ENCODE data around the gene THSD4.

GRCh38 chr15:71280206-71280605, 164.9 kb downstream of the THSD4 start:
- TF ChIP-seq, protein P1, sequence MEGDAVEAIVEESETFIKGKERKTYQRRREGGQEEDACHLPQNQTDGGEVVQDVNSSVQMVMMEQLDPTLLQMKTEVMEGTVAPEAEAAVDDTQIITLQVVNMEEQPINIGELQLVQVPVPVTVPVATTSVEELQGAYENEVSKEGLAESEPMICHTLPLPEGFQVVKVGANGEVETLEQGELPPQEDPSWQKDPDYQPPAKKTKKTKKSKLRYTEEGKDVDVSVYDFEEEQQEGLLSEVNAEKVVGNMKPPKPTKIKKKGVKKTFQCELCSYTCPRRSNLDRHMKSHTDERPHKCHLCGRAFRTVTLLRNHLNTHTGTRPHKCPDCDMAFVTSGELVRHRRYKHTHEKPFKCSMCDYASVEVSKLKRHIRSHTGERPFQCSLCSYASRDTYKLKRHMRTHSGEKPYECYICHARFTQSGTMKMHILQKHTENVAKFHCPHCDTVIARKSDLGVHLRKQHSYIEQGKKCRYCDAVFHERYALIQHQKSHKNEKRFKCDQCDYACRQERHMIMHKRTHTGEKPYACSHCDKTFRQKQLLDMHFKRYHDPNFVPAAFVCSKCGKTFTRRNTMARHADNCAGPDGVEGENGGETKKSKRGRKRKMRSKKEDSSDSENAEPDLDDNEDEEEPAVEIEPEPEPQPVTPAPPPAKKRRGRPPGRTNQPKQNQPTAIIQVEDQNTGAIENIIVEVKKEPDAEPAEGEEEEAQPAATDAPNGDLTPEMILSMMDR (IDR thresholded peaks at IDR 0.05; ENCODE audit: low read depth, low read length, poor library complexity, severe bottlenecking), result no peak
- TF ChIP-seq EZH2phosphoT487 (IDR thresholded peaks at IDR 0.05; ENCODE audit: borderline replicate concordance, low read length), result no peak
